Keratinocyte (primary cell): Measurements from ENCODE around the gene WDPCP. TPM values are rescaled to one million over a fixed set of nuclear protein-coding genes. Genes with fewer than 3 reads are reported as not detected.

ENCODE experiments used
- DNase-seq: peaks from one replicate; pipeline ENCODE4 v3.0.0-alpha.2; 2011; ENCODE audit warnings: low read depth, missing footprints, low spot score
- FAIRE-seq: peaks from 2 replicates; lab custom pipeline; 2011; peaks lifted over from hg19 to GRCh38; lab: Jason Lieb, UNC
- H2AFZ ChIP-seq: 2 replicates; pipeline ENCODE4 v1.6.0; 2012; ENCODE audit warnings: low read length, control low read depth, inconsistent platforms; ENCODE audit not compliant: control insufficient read depth
- H3K27ac ChIP-seq: 2 replicates; pipeline ENCODE4 v1.5.1; 2011; ENCODE audit warnings: low read length; ENCODE audit not compliant: control insufficient read depth, insufficient read depth
- H3K27me3 ChIP-seq: 3 replicates; pipeline ENCODE4 v1.6.0; 2011; ENCODE audit warnings: low read length; ENCODE audit not compliant: control insufficient read depth, insufficient read depth; ENCODE audit errors: extremely low read depth
- H3K36me3 ChIP-seq, 2 experiments: 2 replicates in 1 of 2; 3 replicates in 1 of 2; pipeline ENCODE4 v1.5.1; 2011; ENCODE audit warnings: low read length in 2 of 2, mild to moderate bottlenecking in 1 of 2; ENCODE audit not compliant: control insufficient read depth in 2 of 2, insufficient read depth in 2 of 2; ENCODE audit errors: extremely low read depth in 1 of 2
- H3K4me1 ChIP-seq: 3 replicates; pipeline ENCODE4 v1.5.1; 2011; ENCODE audit warnings: low read length; ENCODE audit not compliant: control insufficient read depth, insufficient read depth; ENCODE audit errors: extremely low read depth
- H3K4me2 ChIP-seq: 3 replicates; pipeline ENCODE4 v1.6.0; 2011; ENCODE audit warnings: low read depth, low read length; ENCODE audit not compliant: control insufficient read depth, insufficient read depth; ENCODE audit errors: extremely low read depth
- H3K4me3 ChIP-seq, 3 experiments: fragments of 200-600 bp in 1 of 3; sonication (generic) in 1 of 3; 2 replicates in 2 of 3; 3 replicates in 1 of 3; pipeline ENCODE4 v1.5.1; 2011 to 2016; ENCODE audit warnings: low read length in 3 of 3, mild to moderate bottlenecking in 3 of 3, control low read depth in 2 of 3, inconsistent platforms in 1 of 3, low read depth in 1 of 3, mixed read lengths in 1 of 3, mixed run types in 1 of 3, moderate library complexity in 1 of 3; ENCODE audit not compliant: control insufficient read depth in 2 of 3, insufficient read depth in 2 of 3; ENCODE audit errors: extremely low read depth in 1 of 3
- H3K79me2 ChIP-seq: 2 replicates; pipeline ENCODE4 v1.6.0; 2012; ENCODE audit warnings: low read length; ENCODE audit not compliant: control insufficient read depth, insufficient read depth
- H3K9ac ChIP-seq: 3 replicates; pipeline ENCODE4 v1.6.0; 2011; ENCODE audit warnings: low read length; ENCODE audit not compliant: control insufficient read depth, insufficient read depth; ENCODE audit errors: extremely low read depth
- H3K9me1 ChIP-seq: 3 replicates; pipeline ENCODE4 v1.6.0; 2011; ENCODE audit warnings: low read length; ENCODE audit not compliant: control insufficient read depth, insufficient read depth; ENCODE audit errors: extremely low read depth
- H3K9me3 ChIP-seq: 2 replicates; pipeline ENCODE4 v1.5.1; 2012; ENCODE audit warnings: low read depth, low read length; ENCODE audit not compliant: control insufficient read depth
- H4K20me1 ChIP-seq: 3 replicates; pipeline ENCODE4 v1.6.0; 2011; ENCODE audit warnings: low read length; ENCODE audit not compliant: control insufficient read depth, insufficient read depth; ENCODE audit errors: extremely low read depth
- CTCF ChIP-seq, 3 experiments: IDR thresholded peaks in 1 of 3; conservative IDR thresholded peaks in 1 of 3; optimal IDR thresholded peaks in 1 of 3; 2 replicates in 2 of 3; 3 replicates in 1 of 3; pipeline versions ENCODE3 to v1.5.1; 2011; ENCODE audit warnings: low read length in 3 of 3, mild to moderate bottlenecking in 3 of 3, moderate library complexity in 2 of 3, control low read depth in 1 of 3, inconsistent platforms in 1 of 3; ENCODE audit not compliant: insufficient read depth in 2 of 3; ENCODE audit errors: extremely low read depth in 1 of 3
- EZH2 ChIP-seq: IDR thresholded peaks from one replicate; pipeline ENCODE4 v1.6.1; 2012; ENCODE audit warnings: inconsistent platforms, mild to moderate bottlenecking, low read length, moderate library complexity
- dilution Hi-C: fragments of 300-500 bp; cut with MboI; formaldehyde crosslinking; loops from one replicate; pipeline ENCODE4 v1.7.0; 2020; ENCODE audit warnings: low sequenced_read_pairs; ENCODE audit not compliant: extremely low pct_ligation_motif_present
- polyA plus RNA-seq, 5 experiments: library from polyadenylated mRNA; depleted of rRNA in 3 of 5; stranded (reverse) in 3 of 5; stranded (forward) in 1 of 5; unstranded in 1 of 5; fragments of >200 nt; gene quantifications; 1 replicate in 1 of 5; 2 replicates in 3 of 5; 3 replicates in 1 of 5; pipeline versions ENCODE4 v1.2.1 to v1.2.3, GENCODE V29; 2011 to 2012; ENCODE audit warnings: missing spikeins in 2 of 5, low read depth in 1 of 5, low replicate concordance in 1 of 5

Gene WDPCP
- polyA plus RNA-seq, 1 donor (not counting 4 experiments of a cell fraction or from before 2014, with no cell fraction given): 2.9 TPM

GRCh38 chr2:63092401-63092800 lies 495.9 kb downstream of the WDPCP start:
- Histone ChIP-seq H3K9me1 (no peaks in the 10 kb centered on the region), H3K27me3 (no peaks in the 10 kb centered on the region), H4K20me1 (no peaks in the 10 kb centered on the region), H3K36me3 (no peaks in the 10 kb centered on the region), H3K4me1 (no peaks in the 10 kb centered on the region), H3K9ac (no peak overlapping the region), H3K4me3 (no peak overlapping the region), H2AFZ (no peak overlapping the region), H3K4me2 (no peak overlapping the region), H3K9me3 (no peaks in the 10 kb centered on the region), H3K27ac (no peak overlapping the region), H3K79me2 (no peaks in the 10 kb centered on the region)
- no peak for FAIRE-seq
- no peak for DNase-seq
- no peak for TF ChIP-seq CTCF (optimal IDR thresholded peaks at IDR 0.05 in 1 of 3, IDR thresholded peaks at IDR 0.05 in 1 of 3, conservative IDR thresholded peaks at IDR 0.05 in 1 of 3; ENCODE audit: extremely low read depth in 1 of 3, insufficient read depth in 2 of 3, low read length in 3 of 3)
- dilution Hi-C loops: no loop called here

- Histone ChIP-seq H3K4me3 (no peak overlapping the region), H3K9me1 (no peaks in the 10 kb centered on the region), H3K4me1 (no peaks in the 10 kb centered on the region), H3K4me2 (no peak overlapping the region), H4K20me1 (no peaks in the 10 kb centered on the region), H3K9me3 (no peaks in the 10 kb centered on the region), H2AFZ (no peak overlapping the region), H3K79me2 (no peaks in the 10 kb centered on the region), H3K9ac (no peak overlapping the region), H3K27ac (no peak overlapping the region), H3K27me3 (no peaks in the 10 kb centered on the region), H3K36me3 (no peaks in the 10 kb centered on the region)
- TF ChIP-seq CTCF (optimal IDR thresholded peaks at IDR 0.05 in 1 of 3, IDR thresholded peaks at IDR 0.05 in 1 of 3, conservative IDR thresholded peaks at IDR 0.05 in 1 of 3; ENCODE audit: extremely low read depth in 1 of 3, insufficient read depth in 2 of 3, low read length in 3 of 3) (no peak), EZH2 (no peak)
- dilution Hi-C loops: no loop called here
- DNase-seq: no peak
- FAIRE-seq: no peak
These were observed 501.6 kb downstream of the WDPCP start for GRCh38 chr2:63086687-63087086.
